NCI-H446 treated with DMSO at 0.1 percent for 48 hours (cell line): Measurements from ENCODE around the gene LSP1.
"Not testable (repeated sequence)": the region's sequence is repeated elsewhere in the genome, so short reads cannot be mapped to it uniquely, and the experiment has no call there.

Source experiments
- DNase-seq: peaks from one replicate; lab custom pipeline; 2025; lab: John Stamatoyannopoulos, UW

Gene LSP1

DNA sequence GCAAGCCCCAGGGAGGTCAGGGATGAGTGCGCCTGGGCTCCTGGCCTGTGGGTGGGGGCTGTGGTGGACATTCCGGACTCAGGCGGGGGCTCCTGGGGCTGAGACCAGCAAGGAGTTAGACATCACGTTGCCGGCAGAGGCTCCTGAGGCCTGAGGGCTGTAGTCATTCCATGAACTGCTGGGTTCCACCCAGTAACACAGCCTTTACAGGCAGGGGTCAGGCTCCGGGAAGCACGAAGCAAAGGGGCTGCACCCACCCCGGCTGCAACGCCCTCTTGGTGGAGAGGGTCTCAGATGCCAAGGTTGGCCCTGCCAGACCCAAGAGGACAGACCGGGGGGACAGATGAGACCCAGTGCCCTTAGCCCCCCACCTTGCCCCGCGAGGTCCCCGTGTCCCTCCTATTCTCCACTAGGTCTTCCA lies 75.6 kb downstream of the LSP1 start:
- DNase-seq, result no peak

DNA sequence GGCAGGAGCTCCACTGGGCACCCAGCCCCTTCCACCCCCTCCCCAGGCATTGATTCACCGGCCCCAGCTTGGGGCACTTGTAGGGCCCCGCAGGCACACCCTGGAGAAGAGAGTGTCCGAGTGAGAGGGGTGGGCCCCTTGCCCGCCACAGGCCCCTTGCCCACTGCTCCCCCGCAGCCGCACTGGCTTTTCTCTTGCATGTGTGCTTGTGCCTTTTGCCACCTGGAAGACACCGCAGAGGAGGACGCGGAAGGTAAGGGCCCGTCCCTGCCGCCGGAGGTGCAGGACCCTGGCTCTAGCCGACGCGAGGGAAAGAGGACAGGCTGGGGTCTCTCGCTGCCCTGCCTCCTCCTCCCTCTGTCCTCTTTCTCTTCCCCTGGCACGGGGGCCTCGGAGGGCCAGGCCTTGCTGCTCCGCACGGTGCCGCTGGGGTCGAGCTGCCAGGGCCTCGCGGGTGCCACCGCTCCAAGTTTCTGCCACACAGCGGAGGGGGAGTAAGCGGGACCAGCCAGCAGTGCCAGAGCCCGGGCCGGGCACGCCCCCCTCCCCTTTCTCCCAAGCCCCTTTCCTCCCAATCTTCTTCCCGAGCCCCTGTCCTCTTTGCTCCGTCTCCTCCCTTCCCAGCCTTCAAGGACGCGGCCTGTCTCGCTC lies 76.1 kb downstream of the LSP1 start:
- no peak for DNase-seq

DNA sequence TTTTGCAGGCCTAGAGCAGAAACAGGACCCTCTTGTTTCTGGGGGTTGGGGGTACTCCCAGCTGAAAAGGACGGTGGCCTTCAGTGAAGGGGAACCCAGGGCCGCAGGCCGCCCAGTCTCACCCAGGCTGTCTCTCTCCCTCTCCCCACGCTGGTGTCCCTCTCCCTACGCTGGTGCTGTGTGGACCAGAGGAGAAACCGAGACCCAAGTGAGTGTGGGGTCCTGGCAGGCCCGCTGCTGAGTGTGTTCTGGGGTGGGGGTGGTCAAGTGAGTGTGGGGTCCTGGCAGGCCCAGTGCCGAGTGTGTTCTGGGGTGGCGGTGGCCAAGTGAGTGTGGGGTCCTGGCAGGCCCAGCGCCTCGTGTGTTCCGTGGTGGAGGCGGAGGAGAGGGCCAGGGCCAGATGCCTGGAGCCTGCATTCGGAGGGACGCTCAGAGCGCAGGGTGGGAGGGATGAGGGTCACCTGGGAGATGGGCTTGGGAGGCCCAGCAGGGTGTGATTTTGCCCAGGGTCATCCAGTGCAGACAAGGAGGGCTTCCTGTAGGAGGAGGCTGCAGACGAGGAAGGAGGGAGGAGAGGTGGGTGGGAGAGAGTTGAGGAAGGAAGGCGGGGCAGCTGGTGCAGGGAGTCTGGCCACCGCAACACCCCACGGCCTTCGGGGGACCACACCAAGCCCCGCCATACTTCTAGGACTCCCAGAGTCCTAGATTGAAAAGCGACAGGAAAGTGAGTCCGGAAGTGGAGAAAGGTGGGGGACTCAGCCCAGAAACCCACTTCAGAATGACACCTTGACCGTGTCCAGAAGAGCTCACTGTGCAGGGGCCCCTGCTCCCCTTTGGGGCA lies 77.0 kb downstream of the LSP1 start:
- no peak for DNase-seq

DNA sequence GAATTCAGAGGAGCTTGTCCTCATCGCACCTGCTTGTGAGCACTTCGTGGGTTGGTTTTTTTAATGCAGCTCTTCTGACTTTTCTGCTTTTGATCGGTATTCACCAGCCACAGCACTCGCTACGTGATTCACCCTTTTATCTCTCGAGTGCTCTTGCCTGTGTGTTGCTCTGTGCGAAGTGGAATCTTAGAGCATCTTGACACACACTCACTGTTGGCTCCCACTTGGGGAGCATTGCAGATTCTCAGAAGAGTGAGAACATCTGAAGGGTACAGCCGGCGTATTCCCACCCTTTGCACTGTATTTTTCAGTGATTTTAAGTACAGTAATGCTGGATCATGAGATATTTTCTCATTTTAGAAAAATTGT lies 77.6 kb downstream of the LSP1 start:
- no peak for DNase-seq

DNA sequence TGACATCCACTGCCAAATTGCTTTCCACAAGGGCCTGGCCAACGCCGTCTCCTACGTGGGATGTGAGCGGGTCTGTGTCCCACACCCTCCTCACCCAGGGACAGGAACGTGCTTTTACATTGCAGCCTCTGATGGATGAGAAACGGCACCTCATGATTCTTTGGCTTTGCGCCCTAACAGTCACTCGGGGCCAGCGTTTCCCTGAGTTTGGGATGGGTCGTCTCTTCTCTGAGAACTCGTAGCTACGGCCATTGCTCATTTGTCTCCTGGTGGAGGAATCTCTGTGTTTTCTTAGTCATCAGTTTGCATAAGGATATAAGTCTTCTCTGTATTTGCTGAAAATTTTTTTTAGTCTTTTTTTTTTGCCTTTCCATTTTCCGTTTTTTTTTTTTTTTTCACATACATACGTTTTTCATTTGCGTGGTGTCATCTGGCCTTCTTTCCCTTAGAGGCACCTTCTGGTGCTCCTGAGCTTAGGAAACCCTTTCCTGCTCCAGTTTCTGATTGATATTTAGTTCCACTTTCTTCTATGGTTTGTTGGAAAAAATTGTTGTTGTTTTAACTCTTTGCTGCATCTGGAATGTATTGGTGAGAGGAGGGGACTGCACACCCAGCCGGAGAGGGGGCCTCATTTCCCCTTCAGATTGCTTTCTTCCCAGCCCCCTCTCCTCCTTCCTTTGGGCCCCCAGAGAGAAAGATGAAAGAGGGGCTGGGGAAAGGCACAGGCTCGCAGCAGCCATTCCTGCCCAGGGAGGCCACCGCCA lies 78.6 kb downstream of the LSP1 start:
- no peak for DNase-seq

DNA sequence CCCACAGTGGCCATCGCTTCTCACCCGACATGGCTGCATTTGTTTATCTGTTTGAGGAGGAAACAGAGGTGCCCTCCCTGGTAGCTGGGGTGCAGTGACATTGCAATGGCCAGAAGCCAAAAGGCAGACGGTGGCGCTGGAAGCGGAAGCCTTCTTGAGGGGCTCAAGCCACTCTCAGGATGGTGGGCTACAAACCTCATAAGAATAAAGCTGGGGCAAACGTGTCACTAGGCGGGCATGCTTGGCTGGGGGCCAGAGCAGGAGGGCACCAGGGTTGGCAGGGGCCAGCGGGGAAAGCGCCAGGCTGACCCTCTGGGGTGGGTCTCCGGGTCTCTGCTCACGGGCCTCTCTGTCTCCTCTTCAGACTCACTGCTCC lies 79.2 kb downstream of the LSP1 start:
- DNase-seq, result no peak

DNA sequence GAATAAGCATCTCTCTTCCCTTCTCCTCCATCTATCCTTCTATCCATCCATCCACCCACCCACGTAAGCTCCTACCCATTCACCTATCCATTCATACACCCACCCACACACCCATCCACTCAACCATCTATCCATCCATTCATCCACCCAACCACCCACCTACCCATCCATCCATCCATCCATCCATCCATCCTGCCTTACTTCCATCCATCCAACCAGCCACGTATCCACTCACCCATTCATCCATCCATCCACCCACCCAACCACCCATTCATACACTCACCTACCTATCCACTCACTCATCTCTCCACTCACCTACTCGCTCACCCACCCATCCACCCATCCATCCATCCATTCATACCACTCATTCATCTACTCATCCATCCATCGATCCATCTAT lies 79.8 kb downstream of the LSP1 start:
- DNase-seq, result no peak

DNA sequence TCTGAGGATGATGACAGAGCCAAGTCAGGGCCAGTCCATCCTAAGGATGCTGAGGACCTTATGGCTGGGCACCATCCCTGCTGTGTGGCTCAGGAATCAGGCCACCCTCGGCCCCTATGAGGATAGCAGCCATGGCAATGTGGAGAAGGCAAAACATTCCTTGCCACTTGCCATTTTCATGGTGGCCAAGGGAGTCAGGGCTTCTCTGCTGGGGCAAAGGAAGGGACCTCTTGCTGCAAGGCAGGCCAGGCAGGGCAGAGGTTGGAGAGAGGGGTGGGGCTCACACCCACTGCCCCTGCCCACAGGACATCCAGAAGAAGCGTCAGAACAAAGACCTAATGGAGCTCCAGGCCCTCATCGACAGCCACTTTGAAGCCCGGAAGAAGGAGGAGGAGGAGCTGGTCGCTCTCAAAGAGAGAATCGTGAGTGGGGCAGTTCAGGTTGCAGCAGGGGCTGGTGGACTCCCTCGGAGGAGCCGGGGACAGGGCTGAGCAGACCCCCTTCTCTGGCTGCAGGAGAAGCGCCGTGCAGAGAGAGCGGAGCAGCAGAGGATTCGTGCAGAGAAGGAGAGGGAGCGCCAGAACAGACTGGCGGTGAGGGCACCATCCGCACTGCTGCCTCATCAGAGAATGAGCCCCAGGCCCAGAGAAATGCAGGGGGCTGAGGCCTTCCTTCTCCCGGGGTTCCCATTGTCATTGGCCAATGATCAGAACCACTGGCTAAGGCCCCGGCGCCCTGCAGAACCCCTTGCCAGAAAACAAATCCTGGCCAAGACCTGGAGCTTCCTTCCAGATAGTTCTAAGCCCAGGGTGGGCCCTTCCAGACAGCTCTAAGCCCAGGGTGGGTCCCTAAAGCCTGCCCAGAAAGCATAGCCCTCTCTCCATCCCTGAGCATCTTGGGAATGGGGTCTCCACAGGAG lies 80.8 kb downstream of the LSP1 start:
- DNase-seq, result no peak

DNA sequence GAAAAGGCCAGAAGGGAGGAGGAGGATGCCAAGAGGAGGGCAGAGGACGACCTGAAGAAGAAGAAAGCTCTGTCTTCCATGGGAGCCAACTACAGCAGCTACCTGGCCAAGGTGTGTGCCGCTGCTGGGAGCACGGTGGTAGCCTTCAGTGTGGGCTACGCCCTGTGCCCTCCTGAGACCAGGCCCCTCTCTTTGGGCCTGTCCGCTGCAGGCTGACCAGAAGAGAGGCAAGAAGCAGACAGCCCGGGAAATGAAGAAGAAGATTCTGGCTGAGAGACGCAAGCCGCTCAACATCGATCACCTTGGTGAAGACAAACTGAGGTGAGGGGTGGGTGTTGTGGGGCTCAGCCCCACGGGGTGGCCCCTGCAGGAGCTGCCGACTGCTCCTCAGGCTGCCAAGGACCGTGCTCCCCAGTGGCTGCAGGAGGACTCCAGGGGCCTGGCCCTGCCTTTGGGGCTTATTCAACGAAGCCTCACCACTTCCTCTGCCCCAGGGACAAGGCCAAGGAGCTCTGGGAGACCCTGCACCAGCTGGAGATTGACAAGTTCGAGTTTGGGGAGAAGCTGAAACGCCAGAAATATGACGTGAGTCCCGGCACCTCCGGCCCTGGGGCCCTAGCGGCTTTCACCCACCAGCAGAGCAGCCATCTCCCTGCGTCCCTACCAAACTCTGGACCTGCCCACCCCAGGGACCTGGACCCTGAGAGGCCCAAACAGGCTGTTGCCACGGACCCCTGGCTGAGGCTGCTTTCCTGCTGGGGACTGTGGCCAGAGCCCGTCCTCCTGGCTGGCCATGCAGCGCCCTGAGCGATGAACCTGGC lies 81.7 kb downstream of the LSP1 start:
- DNase-seq, result no peak

DNA sequence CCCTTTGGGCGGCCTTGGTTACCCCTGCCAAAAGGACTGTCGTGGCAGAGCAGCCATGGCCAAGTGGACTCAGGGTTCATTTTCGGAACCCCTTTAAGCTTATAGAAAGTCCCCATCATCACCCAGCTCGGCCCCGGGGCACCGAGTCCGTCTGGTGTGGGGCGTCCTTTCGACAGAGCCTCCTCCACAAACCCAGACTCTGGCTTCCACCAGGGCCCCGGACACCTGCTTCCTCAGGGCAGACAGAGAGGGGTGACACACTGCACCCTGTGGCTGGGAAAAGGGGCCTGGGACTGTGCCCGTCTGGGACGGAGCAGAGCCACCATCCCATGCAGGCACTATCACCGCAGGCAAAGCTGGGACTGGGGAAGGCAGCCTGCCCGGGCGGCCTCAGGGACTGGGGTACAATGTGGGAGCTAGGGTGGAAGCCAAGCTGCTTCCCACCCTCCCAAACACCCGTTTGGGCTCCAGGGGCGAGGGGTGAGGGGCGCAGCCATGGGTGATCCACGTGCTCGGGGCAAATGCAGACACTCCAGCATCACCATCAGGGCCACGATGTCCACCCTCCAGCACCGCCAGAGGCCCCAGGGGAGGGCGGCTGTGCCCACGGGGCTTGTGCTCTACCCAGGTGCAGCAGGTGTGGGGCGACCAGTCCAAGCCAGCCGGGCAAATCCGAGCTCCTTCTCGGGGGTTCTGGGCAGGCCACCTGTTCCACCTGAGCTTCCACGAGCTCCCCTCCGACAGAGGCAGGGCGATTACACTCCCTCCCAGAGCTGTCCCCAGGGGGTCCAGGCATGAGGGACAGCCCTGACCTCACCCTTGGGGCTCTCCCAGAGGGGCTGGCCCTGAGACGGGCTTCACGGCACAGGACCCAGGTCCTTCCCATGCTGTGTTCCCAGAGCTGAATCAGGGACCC lies 82.5 kb downstream of the LSP1 start:
- no peak for DNase-seq

DNA sequence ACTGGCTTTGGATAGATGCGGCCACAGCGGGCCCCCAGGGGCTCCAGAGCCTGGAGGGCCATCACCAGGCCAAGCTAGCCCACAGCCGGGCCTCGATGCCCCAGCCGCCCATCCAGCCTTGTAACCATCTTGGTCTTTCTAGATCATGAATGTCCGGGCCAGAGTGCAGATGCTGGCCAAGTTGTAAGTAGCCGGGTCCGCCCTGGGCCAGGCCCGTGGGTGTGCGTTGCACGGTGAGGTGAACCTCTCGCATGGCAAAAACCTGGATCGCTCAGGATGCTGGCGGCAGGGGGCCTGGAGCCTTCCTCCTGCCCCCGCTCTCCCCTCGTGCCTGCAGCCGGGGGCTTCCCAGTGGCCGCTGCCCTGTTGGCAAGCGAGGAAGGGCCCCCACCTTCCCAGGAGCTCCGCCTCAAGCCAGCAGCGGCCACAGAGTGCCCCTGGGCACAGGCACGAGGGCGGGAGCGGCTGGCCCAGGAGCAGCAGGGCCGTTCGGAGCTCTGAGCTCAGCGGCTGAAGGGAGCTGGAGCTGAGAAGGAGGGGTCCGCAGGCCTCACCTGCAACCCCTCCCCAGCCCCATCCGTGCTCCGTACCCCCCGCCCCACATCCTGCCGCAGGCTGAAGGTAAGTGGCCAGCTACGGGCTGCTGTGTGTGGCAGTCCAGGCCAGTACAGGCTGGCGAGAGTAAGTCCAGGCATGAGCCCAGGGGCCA lies 83.3 kb downstream of the LSP1 start:
- no peak for DNase-seq

DNA sequence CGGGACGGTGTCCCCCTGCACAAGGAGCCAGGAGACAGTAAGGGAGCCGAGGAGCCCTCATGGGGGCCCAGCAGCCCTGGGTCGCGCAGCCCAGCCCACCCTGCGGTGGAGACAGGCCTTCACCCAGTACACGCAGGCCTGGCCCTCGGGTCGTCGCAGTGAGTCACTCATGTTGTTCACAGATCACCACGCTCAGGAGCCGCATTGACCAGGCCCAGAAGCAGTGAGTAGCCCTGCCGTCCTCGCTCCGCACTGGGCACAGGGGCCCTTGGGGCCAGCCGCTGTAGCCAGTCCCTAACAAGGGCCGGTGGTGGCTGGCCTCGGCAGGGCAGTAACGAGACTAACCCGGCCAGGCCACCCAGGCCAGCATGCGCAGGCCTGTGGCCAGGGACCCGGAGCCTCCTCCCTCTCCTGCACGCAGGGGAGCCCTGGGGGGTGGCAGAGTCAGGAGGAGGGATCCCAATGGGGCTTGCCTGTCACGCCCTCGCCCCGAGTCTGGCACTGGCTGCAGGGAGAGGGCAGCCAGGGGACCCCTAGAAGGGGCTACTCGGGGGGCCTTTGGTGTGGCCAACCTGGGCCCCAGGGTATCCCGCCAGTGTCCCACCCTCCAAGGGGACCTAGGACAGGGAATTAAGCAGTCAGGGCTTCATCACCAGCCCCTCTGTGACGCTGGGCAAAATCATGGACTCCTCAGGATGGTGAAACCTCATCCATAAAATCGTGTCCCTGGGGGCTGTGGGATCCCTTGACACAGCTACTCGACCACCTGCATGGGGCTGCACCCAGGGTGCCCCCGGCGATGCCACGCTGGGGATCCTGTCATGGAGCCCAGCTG lies 84.1 kb downstream of the LSP1 start:
- DNase-seq, result no peak

DNA sequence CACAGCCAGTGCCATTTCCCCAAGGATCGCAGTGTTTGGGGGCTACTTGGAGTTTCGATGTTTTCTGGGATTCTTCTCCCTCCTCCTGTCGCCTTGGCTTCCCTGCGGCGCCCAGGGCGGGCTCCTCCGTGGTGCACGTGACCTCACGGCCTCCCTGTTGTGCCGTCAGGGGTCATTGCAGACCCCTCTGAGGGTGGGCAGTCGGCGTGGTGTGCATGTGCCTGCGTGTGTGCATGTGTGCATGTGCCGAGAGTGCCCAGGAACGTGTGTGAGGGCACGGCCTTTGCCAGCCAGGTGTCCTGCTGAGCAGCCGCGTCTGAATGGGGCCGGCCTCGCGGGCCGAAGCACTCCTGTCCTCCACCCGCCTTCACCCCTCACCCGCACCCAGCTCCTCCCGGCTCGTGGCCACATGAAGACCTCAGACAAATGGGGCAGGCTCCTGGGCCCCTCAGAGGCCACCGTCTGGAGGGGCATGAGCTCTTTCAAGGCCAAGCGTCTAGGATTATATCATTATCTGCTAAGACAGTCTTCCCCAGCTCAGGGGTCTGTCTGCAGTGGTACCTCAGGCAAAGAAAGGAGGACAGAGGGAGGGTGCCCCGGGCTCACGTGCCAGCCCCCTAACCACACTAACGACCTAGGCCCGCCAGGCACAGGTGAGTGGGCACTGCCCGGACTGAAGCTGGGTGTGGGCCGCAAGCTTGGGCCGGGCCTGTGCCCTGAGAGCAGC lies 84.9 kb downstream of the LSP1 start:
- no peak for DNase-seq

DNA sequence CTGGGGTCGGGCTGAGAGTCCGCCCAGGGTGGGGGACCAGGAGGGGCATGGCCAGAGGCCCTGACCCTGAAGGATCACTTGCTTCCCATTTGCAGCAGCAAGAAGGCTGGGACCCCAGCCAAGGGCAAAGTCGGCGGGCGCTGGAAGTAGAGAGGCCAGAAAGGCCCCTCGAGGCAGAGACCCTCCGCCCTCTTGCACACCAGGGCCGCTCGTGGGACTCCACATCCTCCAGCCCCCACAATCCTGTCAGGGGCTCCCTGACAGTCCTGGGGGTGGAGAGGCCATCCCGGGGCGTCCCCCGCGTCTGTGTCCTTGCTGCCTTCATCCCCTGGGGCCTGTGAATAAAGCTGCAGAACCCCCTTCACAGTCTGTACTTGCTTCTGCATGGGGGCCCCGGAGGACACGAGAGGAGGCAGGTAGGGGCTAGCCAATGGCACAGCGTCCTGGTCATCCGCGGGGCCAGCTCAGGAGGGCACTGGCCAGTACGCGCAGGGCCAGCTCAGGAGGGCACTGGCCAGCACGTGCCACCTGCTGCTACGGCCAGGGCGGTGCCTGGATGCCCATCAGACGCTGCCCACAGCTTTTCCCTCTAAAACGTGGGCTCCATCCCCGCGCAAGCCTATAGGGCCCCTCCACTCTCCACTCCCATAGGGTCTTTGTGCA lies 85.6 kb downstream of the LSP1 start:
- no peak for DNase-seq

DNA sequence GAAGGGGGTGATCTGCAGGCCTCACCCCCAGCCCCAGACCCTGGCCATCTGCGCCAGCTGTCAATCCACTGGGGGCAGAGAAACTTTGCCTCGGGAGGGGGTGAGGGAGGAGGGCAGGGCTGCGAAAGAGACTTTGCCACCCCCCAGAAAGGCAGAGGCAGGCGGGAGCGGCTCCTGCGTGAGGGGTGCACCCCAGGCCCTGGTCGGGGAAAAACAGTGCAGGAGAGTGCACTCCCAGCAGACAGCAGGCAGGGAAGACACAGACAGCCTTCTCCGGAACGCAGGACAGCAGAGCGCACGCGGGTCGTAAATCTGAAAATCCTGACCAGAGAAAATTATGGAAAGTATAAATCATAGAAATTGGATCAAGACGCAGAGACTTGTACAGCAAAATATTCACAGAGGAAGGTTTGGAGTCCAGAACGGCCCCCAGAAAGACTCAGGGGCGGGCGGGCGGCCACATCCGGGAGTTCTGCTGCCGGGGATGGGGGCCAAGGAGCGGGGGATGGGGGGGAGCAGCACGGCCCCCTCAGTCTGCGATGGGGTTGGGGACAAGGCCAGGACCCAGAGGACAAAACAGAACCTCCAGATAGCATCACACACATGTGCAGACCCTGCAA lies 86.2 kb downstream of the LSP1 start:
- no peak for DNase-seq

DNA sequence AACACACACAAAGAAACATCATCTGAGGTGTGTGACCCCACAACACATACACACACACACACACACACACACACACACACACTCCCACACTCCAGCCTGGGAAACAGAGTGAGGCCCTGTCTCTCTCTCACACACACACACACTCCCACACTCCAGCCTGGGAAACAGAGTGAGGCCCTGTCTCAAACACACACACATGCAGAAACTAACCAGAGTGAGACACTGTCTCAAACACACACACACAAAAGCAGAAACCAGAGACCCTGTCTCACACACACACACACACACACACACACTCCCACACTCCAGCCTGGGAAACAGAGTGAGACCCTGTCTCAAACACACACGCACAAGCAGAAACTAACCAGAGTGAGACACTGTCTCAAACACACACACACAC lies 86.9 kb downstream of the LSP1 start:
- DNase-seq, result not testable (repeated sequence)
